HepG2 (cell line): ENCODE measurements around the gene CLEC20A. TPM values are rescaled to one million over a fixed set of nuclear protein-coding genes. Genes with fewer than 3 reads are reported as not detected.

Experiments used
- ATAC-seq: fragments of 200-7000 bp; cut with Tn5 transposase; 3 replicates; pipeline ENCODE4 v1.9.1; 2020; ENCODE audit warnings: mild to moderate bottlenecking, moderate library complexity
- BruUV-seq: library from RNA; stranded (reverse); fragments of 400-500 nt; replicated peaks from 2 replicates; lab custom pipeline; 2021; lab: Mats Ljungman, UMichigan
- CTCF ChIA-PET: fragments of 300-600 bp; formaldehyde crosslinking; extraction: SDS; loops from one replicate; lab custom pipeline; 2021; ENCODE audit warnings: low total read pairs, inconsistent platforms, low intra/inter-chr PET ratio; lab: Yijun Ruan, JAX
- POLR2A ChIA-PET: fragments of 350-600 bp; sonication (Branson Sonifier 250); formaldehyde crosslinking; loops from one replicate; lab custom pipeline; 2020; ENCODE audit warnings: antibody characterized with exemption, inconsistent platforms; lab: Yijun Ruan, JAX
- DNase-seq: peaks from one replicate; pipeline ENCODE4 v3.0.0-alpha.2; 2015; ENCODE audit warnings: low spot score
- FAIRE-seq: peaks from 3 replicates; lab custom pipeline; 2011; peaks lifted over from hg19 to GRCh38; lab: Jason Lieb, UNC
- H2AFZ ChIP-seq: one replicate; pipeline ENCODE4 v1.6.1; 2011; ENCODE audit warnings: low read length, inconsistent platforms
- H3K27ac ChIP-seq: fragments of 300-600 bp; 3 replicates; pipeline ENCODE4 v1.8.0; 2011; ENCODE audit warnings: mixed run types, mild to moderate bottlenecking, mixed read lengths, low read length, inconsistent platforms; ENCODE audit not compliant: insufficient read depth; ENCODE audit errors: extremely low read length
- H3K27me3 ChIP-seq, 2 experiments: fragments of 200-600 bp in 1 of 2; 2 replicates in 1 of 2; 3 replicates in 1 of 2; pipeline versions ENCODE4 v1.6.0 to v1.8.0; 2011; ENCODE audit warnings: low read length in 2 of 2, mild to moderate bottlenecking in 2 of 2, moderate library complexity in 2 of 2, inconsistent platforms in 1 of 2; ENCODE audit not compliant: insufficient read depth in 2 of 2, control insufficient read depth in 1 of 2
- H3K36me3 ChIP-seq, 2 experiments: fragments of 200-600 bp in 1 of 2; replicated peaks in 1 of 2; 2 replicates in 1 of 2; 3 replicates in 1 of 2; pipeline versions ENCODE4 v1.5.1 to v1.8.0; 2011; ENCODE audit warnings: low read length in 2 of 2, inconsistent platforms in 1 of 2; ENCODE audit not compliant: insufficient read depth in 2 of 2, control insufficient read depth in 1 of 2
- H3K4me1 ChIP-seq: 2 replicates; pipeline ENCODE4 v1.5.1; 2012; ENCODE audit warnings: low read length, inconsistent platforms; ENCODE audit not compliant: insufficient read depth
- H3K4me2 ChIP-seq: 2 replicates; pipeline ENCODE4 v1.6.0; 2011; ENCODE audit warnings: low read depth, low read length, inconsistent platforms
- H3K4me3 ChIP-seq, 3 experiments: fragments of 200-600 bp in 1 of 3; sonication (generic), shearing (Covaris generic) in 1 of 3; replicated peaks in 1 of 3; 2 replicates each; pipeline ENCODE4 v1.5.1; 2011 to 2016; ENCODE audit warnings: low read length in 3 of 3, inconsistent platforms in 2 of 3, low read depth in 2 of 3, mild to moderate bottlenecking in 2 of 3, control low read depth in 1 of 3, mixed read lengths in 1 of 3; ENCODE audit not compliant: insufficient read depth in 1 of 3
- H3K79me2 ChIP-seq: one replicate; pipeline ENCODE4 v1.6.1; 2011; ENCODE audit warnings: low read length, inconsistent platforms; ENCODE audit not compliant: insufficient read depth
- H3K9ac ChIP-seq: 2 replicates; pipeline ENCODE4 v1.6.0; 2011; ENCODE audit warnings: mild to moderate bottlenecking, low read depth, low read length, inconsistent platforms; ENCODE audit not compliant: insufficient read depth
- H3K9me3 ChIP-seq: 2 replicates; pipeline ENCODE4 v1.5.1; 2012; ENCODE audit warnings: mild to moderate bottlenecking, low read length
- H4K20me1 ChIP-seq: 2 replicates; pipeline ENCODE4 v1.6.0; 2011; ENCODE audit warnings: inconsistent platforms, mild to moderate bottlenecking, low read length, moderate library complexity; ENCODE audit not compliant: insufficient read depth
- ASH2L ChIP-seq: fragments of 300-600, 200-600 bp; sonication (generic); IDR thresholded peaks from 2 replicates; pipeline ENCODE4 v1.7.0; 2017; ENCODE audit warnings: low read depth, mild to moderate bottlenecking, moderate library complexity, mixed read lengths, low read length; ENCODE audit not compliant: insufficient read length
- CENPBD1 ChIP-seq: sonication (generic); formaldehyde crosslinking; IDR thresholded peaks from 2 replicates; pipeline ENCODE4 v1.8.0; 2022; ENCODE audit warnings: missing genetic modification reagents, low read depth, mild to moderate bottlenecking, borderline replicate concordance
- FOXM1 ChIP-seq: sonication (generic); formaldehyde crosslinking; IDR thresholded peaks from 2 replicates; pipeline ENCODE4 v1.5.0; 2020; ENCODE audit warnings: missing genetic modification reagents
- HOXA7 ChIP-seq: sonication (generic); formaldehyde crosslinking; IDR thresholded peaks from 2 replicates; pipeline ENCODE4 v1.8.1; 2022; ENCODE audit warnings: mild to moderate bottlenecking, missing genetic modification reagents, moderate library complexity
- MLX ChIP-seq: IDR thresholded peaks from 2 replicates; pipeline ENCODE4 v1.6.1; 2016
- NFAT5 ChIP-seq: sonication (generic); formaldehyde crosslinking; IDR thresholded peaks from 2 replicates; pipeline ENCODE4 v1.4.0; 2020; ENCODE audit warnings: missing genetic modification reagents
- PITX1 ChIP-seq: sonication (generic); formaldehyde crosslinking; IDR thresholded peaks from 2 replicates; pipeline ENCODE4 v1.5.1; 2020; ENCODE audit warnings: mild to moderate bottlenecking, missing genetic modification reagents
- RELA ChIP-seq: sonication (generic); formaldehyde crosslinking; IDR thresholded peaks from 2 replicates; pipeline ENCODE4 v1.4.0; 2020; ENCODE audit warnings: missing genetic modification reagents
- XBP1 ChIP-seq: sonication (generic); formaldehyde crosslinking; IDR thresholded peaks from 2 replicates; pipeline ENCODE4 v1.5.0; 2020; ENCODE audit warnings: missing genetic modification reagents
- ZBTB7B ChIP-seq: sonication (generic); formaldehyde crosslinking; IDR thresholded peaks from 2 replicates; pipeline ENCODE4 v1.4.0; 2020; ENCODE audit warnings: missing genetic modification reagents
- ZNF33A ChIP-seq: sonication (generic); formaldehyde crosslinking; IDR thresholded peaks from 2 replicates; pipeline ENCODE4 v1.5.1; 2020; ENCODE audit warnings: missing genetic modification reagents, mild to moderate bottlenecking, moderate library complexity, borderline replicate concordance
- ZNF782 ChIP-seq: sonication (generic); formaldehyde crosslinking; IDR thresholded peaks from 2 replicates; pipeline ENCODE4 v1.4.0; 2020; ENCODE audit warnings: missing genetic modification reagents, mild to moderate bottlenecking, borderline replicate concordance
- WGBS: methylation state at CpG from one replicate; pipeline ENCODE4 v1.1.6; 2017; ENCODE audit warnings: low lambda C conversion rate; 5-methylcytosine and 5-hydroxymethylcytosine counted together
- in situ Hi-C: cut with HindIII; loops from 2 replicates; pipeline ENCODE4 v1.10.0; 2017; ENCODE audit warnings: low pct_unique_long_range_greater_than_20kb; ENCODE audit not compliant: extremely low pct_ligation_motif_present
- intact Hi-C: fragments of 100-400 bp; cut with micrococcal nuclease; formaldehyde crosslinking; loops from one replicate; pipeline ENCODE4 v1.10.0; 2022; ENCODE audit not compliant: unreplicated experiment
- polyA plus RNA-seq, 8 experiments: library from polyadenylated mRNA; depleted of rRNA in 3 of 8; stranded (reverse) in 7 of 8; unstranded in 1 of 8; fragments of >200 nt; fragmentation: Illumina TruSeq in 4 of 8; extraction: Trizol in 4 of 8; gene quantifications; 2 replicates each; pipeline versions ENCODE4 v1.2.1 to v1.2.3, GENCODE V29; 2011 to 2016; ENCODE audit warnings: low read depth in 4 of 8, missing spikeins in 1 of 8, mixed read lengths in 1 of 8; ENCODE audit not compliant: insufficient read depth in 1 of 8
- total RNA-seq, 5 experiments: library from RNA; depleted of rRNA; stranded (reverse); fragments of >200 nt; fragmentation: Illumina TruSeq; extraction: Trizol; gene quantifications; 2 replicates each; pipeline ENCODE4 v1.2.3, GENCODE V29; 2016; ENCODE audit warnings: low read depth in 1 of 5
- TF ChIP-seq, protein P1 (sequence below): sonication (generic); formaldehyde crosslinking; IDR thresholded peaks from 2 replicates; pipeline ENCODE4 v1.5.0; 2020; ENCODE audit warnings: mild to moderate bottlenecking, missing genetic modification reagents
- TF ChIP-seq, protein P2 (sequence below): sonication (generic); formaldehyde crosslinking; IDR thresholded peaks from 2 replicates; pipeline ENCODE4 v1.4.0; 2020; ENCODE audit warnings: missing genetic modification reagents, low read depth, mild to moderate bottlenecking, borderline replicate concordance
- TF ChIP-seq, protein P3 (sequence below): sonication (generic); formaldehyde crosslinking; IDR thresholded peaks from 2 replicates; pipeline ENCODE4 v1.5.0; 2020; ENCODE audit warnings: missing genetic modification reagents

CLEC20A gene
- total and polyA plus RNA-seq, 2 of the 13 experiments (the other 11 are each of a cell fraction or from before 2014, with no cell fraction given), result not detected

GRCh38 chr1:178485541-178485981, 11.2 kb downstream of the CLEC20A start:
- ATAC-seq, result no peak

More at GRCh38 chr1:178485541-178485981, 11.2 kb downstream of the CLEC20A start:
- no TSS peak for BruUV-seq
- H3K36me3 ChIP-seq, result no peaks in the 10 kb centered on the region
- CTCF ChIA-PET, result no interaction called here
- intact Hi-C loops (no loop called here), in situ Hi-C loops (no loop called here)
- H3K27ac ChIP-seq, result no peak overlapping the region
- no peak overlapping the region for H3K4me2 ChIP-seq
- H3K4me3 ChIP-seq, result no peak overlapping the region
- DNase-seq (no peak), FAIRE-seq (no peak)
- 63% methylated on average over 3 of the region's 3 CpGs for WGBS
- H3K27me3 ChIP-seq, result peaks cover 0 to 7% of the 10 kb centered on the region in 2 experiments; a peak in 1 of 5 replicates
- no peak overlapping the region for H3K9ac ChIP-seq
- H2AFZ ChIP-seq, result no peak overlapping the region
- no peaks in the 10 kb centered on the region for H3K79me2 ChIP-seq
- H4K20me1 ChIP-seq, result no peaks in the 10 kb centered on the region
- TF ChIP-seq PITX1 (CRISPR knock-in tag) (no peak), ZNF33A (no peak), XBP1 (CRISPR knock-in tag) (no peak), HOXA7 (CRISPR knock-in tag) (no peak), FOXM1 (CRISPR knock-in tag) (no peak), RELA (no peak), ZNF782 (no peak), MLX (CRISPR knock-in tag) (no peak), CENPBD1 (CRISPR knock-in tag) (no peak), ZBTB7B (CRISPR knock-in tag) (no peak), NFAT5 (CRISPR knock-in tag) (no peak), ASH2L (no peak)
- TF ChIP-seq, protein P1, sequence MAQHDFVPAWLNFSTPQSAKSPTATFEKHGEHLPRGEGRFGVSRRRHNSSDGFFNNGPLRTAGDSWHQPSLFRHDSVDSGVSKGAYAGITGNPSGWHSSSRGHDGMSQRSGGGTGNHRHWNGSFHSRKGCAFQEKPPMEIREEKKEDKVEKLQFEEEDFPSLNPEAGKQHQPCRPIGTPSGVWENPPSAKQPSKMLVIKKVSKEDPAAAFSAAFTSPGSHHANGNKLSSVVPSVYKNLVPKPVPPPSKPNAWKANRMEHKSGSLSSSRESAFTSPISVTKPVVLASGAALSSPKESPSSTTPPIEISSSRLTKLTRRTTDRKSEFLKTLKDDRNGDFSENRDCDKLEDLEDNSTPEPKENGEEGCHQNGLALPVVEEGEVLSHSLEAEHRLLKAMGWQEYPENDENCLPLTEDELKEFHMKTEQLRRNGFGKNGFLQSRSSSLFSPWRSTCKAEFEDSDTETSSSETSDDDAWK (CRISPR knock-in tag), result no peak
- TF ChIP-seq, protein P2, sequence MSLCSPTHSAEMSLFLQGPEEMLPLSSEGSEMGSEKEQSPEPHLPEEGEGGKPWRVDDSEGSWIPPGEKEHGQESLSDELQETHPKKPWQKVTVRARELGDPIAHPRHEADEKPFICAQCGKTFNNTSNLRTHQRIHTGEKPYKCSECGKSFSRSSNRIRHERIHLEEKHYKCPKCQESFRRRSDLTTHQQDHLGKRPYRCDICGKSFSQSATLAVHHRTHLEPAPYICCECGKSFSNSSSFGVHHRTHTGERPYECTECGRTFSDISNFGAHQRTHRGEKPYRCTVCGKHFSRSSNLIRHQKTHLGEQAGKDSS, result no peak
- TF ChIP-seq, protein P3, sequence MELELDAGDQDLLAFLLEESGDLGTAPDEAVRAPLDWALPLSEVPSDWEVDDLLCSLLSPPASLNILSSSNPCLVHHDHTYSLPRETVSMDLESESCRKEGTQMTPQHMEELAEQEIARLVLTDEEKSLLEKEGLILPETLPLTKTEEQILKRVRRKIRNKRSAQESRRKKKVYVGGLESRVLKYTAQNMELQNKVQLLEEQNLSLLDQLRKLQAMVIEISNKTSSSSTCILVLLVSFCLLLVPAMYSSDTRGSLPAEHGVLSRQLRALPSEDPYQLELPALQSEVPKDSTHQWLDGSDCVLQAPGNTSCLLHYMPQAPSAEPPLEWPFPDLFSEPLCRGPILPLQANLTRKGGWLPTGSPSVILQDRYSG, result no peak
- TF ChIP-seq, all 625 proteins: peak for 0
- Histone ChIP-seq H3K9me3 (no peaks in the 10 kb centered on the region), H3K4me1 (peaks cover 13% of the 10 kb centered on the region)
- POLR2A ChIA-PET, result no interaction called here
